Measurements from ENCODE around the gene OR6M1. TPM values are rescaled to one million over a fixed set of nuclear protein-coding genes. Genes with fewer than 3 reads are reported as not detected.

The OR6M1 gene
- total and polyA plus RNA-seq, 10 donors, result not detected

- WGBS, 5 donors, result 73 to 83% (median 77%) methylated on average over 3 of the region's 3 CpGs
- TF ChIP-seq POLR2AphosphoS5 (IDR thresholded peaks at IDR 0.05) (no peak), CTCF (IDR thresholded peaks at IDR 0.05 in 8 of 11, conservative IDR thresholded peaks at IDR 0.05 in 3 of 11) (no peak), POLR2A (IDR thresholded peaks at IDR 0.05) (no peak)
Measured at GRCh38 chr11:123757976-123758375, 48.2 kb downstream of the OR6M1 start.

GRCh38 chr11:123755813-123756212, 50.3 kb downstream of the OR6M1 start:
- no peaks in the 10 kb centered on the region for H3K36me3 ChIP-seq
- H3K27ac ChIP-seq, result no peak overlapping the region
- H3K4me3 ChIP-seq, result no peak overlapping the region
- no peak for TF ChIP-seq POLR2A (IDR thresholded peaks at IDR 0.05)
- no peak for TF ChIP-seq POLR2AphosphoS5 (IDR thresholded peaks at IDR 0.05)
- no peak for TF ChIP-seq CTCF (IDR thresholded peaks at IDR 0.05 in 8 of 11, conservative IDR thresholded peaks at IDR 0.05 in 3 of 11)
- intact Hi-C loops (cut with DNase I; ENCODE audit: low total_unique reads), result no loop called here
- H3K27me3 ChIP-seq (replicated peaks in 1 of 7), result peaks cover 0 to 6% (median 0%) of the 10 kb centered on the region in 7 donors
- 86 to 93% (median 90%) methylated on average over 3 of the region's 3 CpGs for WGBS, 5 donors
- no peak for DNase-seq
- H3K4me1 ChIP-seq, result no peaks in the 10 kb centered on the region
- no peaks in the 10 kb centered on the region for H3K9me3 ChIP-seq

More at GRCh38 chr11:123757976-123758375, 48.2 kb downstream of the OR6M1 start:
- Histone ChIP-seq H3K27me3 (replicated peaks in 1 of 7) (no peaks in the 10 kb centered on the region), H3K27ac (no peak overlapping the region), H3K4me3 (no peak overlapping the region), H3K9me3 (peaks cover 0 to 20% (median 16%) of the 10 kb centered on the region in 8 donors), H3K36me3 (no peaks in the 10 kb centered on the region), H3K4me1 (no peaks in the 10 kb centered on the region)
- intact Hi-C loops (cut with DNase I; ENCODE audit: low total_unique reads), result no loop called here
- DNase-seq, result no peak

Small RNAs within 50 kb of the gene (small RNA-seq; reads per million reads assigned to genes)
- gene RNU1-21P, result 0 to 0.07 (median 0) reads per million in 4 donors

Other genes starting within 250 kb of the OR6M1 start
- 1 to 10 TPM in 3 of 7 donors, under 1 TPM in 4; 0.44 to 1.7 (median 0.85) TPM for gene SCN3B, start 151.7 kb downstream of the OR6M1 start, total RNA-seq
- under 1 TPM; 0.09 to 0.23 (median 0.13) TPM for gene SCN3B, start 151.7 kb downstream of the OR6M1 start, polyA plus RNA-seq
- 10 to 100 TPM in 6 of 7 donors, 1 to 10 TPM in 1; 8.0 to 18.6 (median 14.9) TPM for gene ZNF202, start 64.7 kb downstream of the OR6M1 start, total RNA-seq
- 1 to 10 TPM; 6.3 to 9.7 (median 9.1) TPM for gene ZNF202, start 64.7 kb downstream of the OR6M1 start, polyA plus RNA-seq
- gene OR6X1, start 51.8 kb downstream of the OR6M1 start, total RNA-seq, result not detected
- gene OR6X1, start 51.8 kb downstream of the OR6M1 start, polyA plus RNA-seq, result not detected
- not detected for gene TMEM225, start 79.3 kb upstream of the OR6M1 start, total RNA-seq
- gene TMEM225, start 79.3 kb upstream of the OR6M1 start, polyA plus RNA-seq, result not detected
- gene OR8D4, start 95.8 kb upstream of the OR6M1 start, total RNA-seq, result not detected
- not detected for gene OR8D4, start 95.8 kb upstream of the OR6M1 start, polyA plus RNA-seq
- not detected for gene OR4D5, start 133.3 kb upstream of the OR6M1 start, total RNA-seq
- gene OR4D5, start 133.3 kb upstream of the OR6M1 start, polyA plus RNA-seq, result not detected
- gene OR6T1, start 137.5 kb upstream of the OR6M1 start, total RNA-seq, result not detected
- not detected for gene OR6T1, start 137.5 kb upstream of the OR6M1 start, polyA plus RNA-seq
- not detected for gene OR10S1, start 171.4 kb upstream of the OR6M1 start, total RNA-seq
- not detected for gene OR10S1, start 171.4 kb upstream of the OR6M1 start, polyA plus RNA-seq
- gene OR10G6, start 188.8 kb upstream of the OR6M1 start, total RNA-seq, result not detected
- gene OR10G6, start 188.8 kb upstream of the OR6M1 start, polyA plus RNA-seq, result not detected
- gene OR10G4, start 206.6 kb upstream of the OR6M1 start, total RNA-seq, result not detected
- gene OR10G4, start 206.6 kb upstream of the OR6M1 start, polyA plus RNA-seq, result not detected
- gene OR10G9, start 216.7 kb upstream of the OR6M1 start, total RNA-seq, result not detected
- gene OR10G9, start 216.7 kb upstream of the OR6M1 start, polyA plus RNA-seq, result not detected
- not detected for gene OR10G8, start 220.4 kb upstream of the OR6M1 start, total RNA-seq
- not detected for gene OR10G8, start 220.4 kb upstream of the OR6M1 start, polyA plus RNA-seq
- not detected for gene OR10G7, start 235.0 kb upstream of the OR6M1 start, total RNA-seq
- not detected for gene OR10G7, start 235.0 kb upstream of the OR6M1 start, polyA plus RNA-seq